Natural killer cell (primary cell): Measurements from ENCODE around the gene GART. TPM values are rescaled to one million over a fixed set of nuclear protein-coding genes. Genes with fewer than 3 reads are reported as not detected.
A peak's percentile ranks its signal among the peaks of the same experiment; 100 is the strongest.

Experiments
- ATAC-seq, 3 donors: fragments of 150-1000 bp in 2 of 3; fragments of 200-7000 bp in 1 of 3; cut with Tn5 transposase; 1 replicate in 1 of 3; 2 replicates in 2 of 3; pipeline ENCODE4 v1.10.0; 2021; ENCODE audit warnings: mild to moderate bottlenecking in 2 of 3, moderate library complexity in 2 of 3
- DNase-seq, 2 donors: peaks; one replicate each; pipeline versions ENCODE4 v3.0.0 to v3.0.0-alpha.2; 2013 to 2021; ENCODE audit warnings: mixed read lengths in 1 of 2
- H3K27ac ChIP-seq: one replicate; pipeline ENCODE4 v1.5.1; 2013; ENCODE audit warnings: mild to moderate bottlenecking, low read length
- H3K27me3 ChIP-seq: one replicate; pipeline ENCODE4 v1.6.1; 2013; ENCODE audit warnings: low read length; ENCODE audit not compliant: control insufficient read depth, insufficient read depth
- H3K36me3 ChIP-seq: one replicate; pipeline ENCODE4 v1.6.1; 2013; ENCODE audit warnings: low read length; ENCODE audit not compliant: control insufficient read depth, insufficient read depth
- H3K4me1 ChIP-seq: one replicate; pipeline ENCODE4 v1.6.1; 2013; ENCODE audit warnings: low read length; ENCODE audit not compliant: control insufficient read depth, insufficient read depth
- H3K4me3 ChIP-seq: one replicate; pipeline ENCODE4 v1.5.1; 2013; ENCODE audit warnings: low read length
- H3K9me3 ChIP-seq: one replicate; pipeline ENCODE4 v1.6.1; 2013; ENCODE audit warnings: low read length; ENCODE audit not compliant: control insufficient read depth, insufficient read depth
- H3K27ac Mint-ChIP-seq, 2 donors: one replicate each; pipeline ENCODE4 v1.8.0; 2022; ENCODE audit warnings: mild to moderate bottlenecking in 2 of 2, mixed read lengths in 2 of 2, moderate library complexity in 1 of 2
- H3K27me3 Mint-ChIP-seq, 2 donors: one replicate each; pipeline ENCODE4 v1.8.0; 2022; ENCODE audit warnings: low read depth in 2 of 2, mixed read lengths in 2 of 2
- H3K36me3 Mint-ChIP-seq: one replicate; pipeline ENCODE4 v1.8.0; 2022; ENCODE audit warnings: mixed read lengths
- H3K4me1 Mint-ChIP-seq, 2 donors: one replicate each; pipeline ENCODE4 v1.8.0; 2022; ENCODE audit warnings: mixed read lengths in 2 of 2
- H3K4me3 Mint-ChIP-seq: one replicate; pipeline ENCODE4 v1.8.0; 2022; ENCODE audit warnings: mild to moderate bottlenecking, moderate library complexity, mixed read lengths
- H3K9me3 Mint-ChIP-seq, 2 donors: one replicate each; pipeline ENCODE4 v1.8.0; 2022; ENCODE audit warnings: mixed read lengths in 2 of 2
- CTCF ChIP-seq: fragments of 200-600 bp; IDR thresholded peaks from one replicate; pipeline ENCODE4 v1.8.0; 2022; ENCODE audit warnings: antibody characterized with exemption
- WGBS: methylation state at CpG from one replicate; pipeline ENCODE4 v1.1.7; 2013; ENCODE audit warnings: missing lambda C conversion rate; ENCODE audit not compliant: insufficient coverage; 5-methylcytosine and 5-hydroxymethylcytosine counted together
- intact Hi-C: fragments of 100-400 bp; cut with micrococcal nuclease; formaldehyde crosslinking; loops from one replicate; pipeline ENCODE4 v1.14.2; 2022
- total RNA-seq, 4 donors: library from RNA; stranded (reverse); fragments of 120-200 nt in 1 of 4; gene quantifications; one replicate each; pipeline versions ENCODE4 v1.2.3 to v1.2.4, GENCODE V29; 2013 to 2022

Gene GART
- total RNA-seq, 3 donors from 2014 or later (not counting 1 experiment from before 2014, with no cell fraction given): 33.4 to 53.1 (median 34.6) TPM

DNA sequence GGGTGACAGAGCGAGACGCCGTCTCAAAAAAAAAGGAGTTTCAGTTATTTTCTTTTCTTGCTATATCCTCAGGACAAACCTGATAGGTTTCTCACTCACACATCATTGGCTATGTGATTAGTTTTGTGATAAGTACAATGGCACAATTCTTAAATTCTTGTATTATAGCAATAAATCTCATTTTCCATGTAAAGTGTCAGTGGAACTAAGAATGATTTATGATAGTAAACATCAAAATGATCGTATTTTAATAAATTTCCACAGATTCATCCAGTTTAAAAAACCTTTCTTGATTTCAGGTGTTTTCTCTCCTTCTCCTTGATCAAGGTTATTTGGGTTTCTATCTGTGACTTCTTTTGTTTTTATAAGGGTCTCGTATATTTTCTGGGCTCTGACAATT is 53.9 kb downstream of the GART start:
- Mint-ChIP-seq H3K9me3 (no peaks in the 10 kb centered on the region), H3K4me1 (peaks cover 14% of the 10 kb centered on the region in 2 donors), H3K4me3 (no peak overlapping the region), H3K27ac (no peak overlapping the region), H3K27me3 (no peaks in the 10 kb centered on the region), H3K36me3 (no peaks in the 10 kb centered on the region)
- H3K4me1 ChIP-seq: peaks cover 8% of the 10 kb centered on the region
- no peaks in the 10 kb centered on the region for H3K27me3 ChIP-seq
- intact Hi-C loops: no loop called here
- H3K4me3 ChIP-seq: no peak overlapping the region
- H3K36me3 ChIP-seq: no peaks in the 10 kb centered on the region
- TF ChIP-seq CTCF: no peak
- ATAC-seq (no peak), DNase-seq (no peak)
- H3K27ac ChIP-seq: no peak overlapping the region
- 97% methylated on average over 4 of the region's 5 CpGs for WGBS
- H3K9me3 ChIP-seq: no peaks in the 10 kb centered on the region

DNA sequence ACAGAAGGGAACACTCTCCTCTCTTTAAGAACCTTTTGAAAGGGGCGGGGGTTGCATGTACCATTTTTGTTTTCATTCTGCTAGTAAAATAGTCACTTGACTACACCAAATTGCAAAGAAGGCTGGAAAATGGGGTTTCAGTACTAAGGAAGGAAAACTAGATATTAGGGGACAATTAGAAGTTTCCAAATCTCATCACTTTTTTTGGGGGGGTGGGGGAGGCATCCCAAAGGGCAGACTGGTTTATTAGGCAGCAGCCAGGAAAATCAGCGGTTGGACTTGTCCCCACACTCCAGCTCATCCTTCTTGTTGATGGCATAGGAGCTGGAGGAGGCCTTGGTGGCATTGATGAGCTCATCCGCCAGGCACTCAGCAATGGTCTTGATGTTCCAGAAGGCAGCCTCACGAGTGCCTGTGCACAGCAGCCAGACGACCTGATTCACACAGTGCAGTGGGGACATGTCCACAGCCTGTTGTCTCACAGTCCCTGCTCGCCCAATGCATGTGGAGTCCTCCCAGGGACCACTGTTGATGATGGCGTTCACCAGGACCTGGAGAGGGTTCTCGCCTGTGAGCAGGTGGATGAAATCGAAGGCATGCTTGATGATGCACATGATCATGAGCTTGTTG is 60.5 kb downstream of the GART start:
- intact Hi-C loops: loop anchor here (5.0 kb wide), 1 partner anchor 106 kb away; the partner anchor contains the start of gene DONSON
- TF ChIP-seq CTCF: no peak
- Histone ChIP-seq H3K27me3 (no peaks in the 10 kb centered on the region), H3K4me1 (peaks cover 17% of the 10 kb centered on the region), H3K9me3 (no peaks in the 10 kb centered on the region), H3K27ac (no peak overlapping the region), H3K36me3 (no peaks in the 10 kb centered on the region), H3K4me3 (no peak overlapping the region)
- Mint-ChIP-seq H3K27me3 (no peaks in the 10 kb centered on the region), H3K4me3 (peak overlapping the region; percentile 94), H3K36me3 (no peaks in the 10 kb centered on the region), H3K4me1 (peaks cover 8 to 15% of the 10 kb centered on the region in 2 donors), H3K27ac (no peak overlapping the region), H3K9me3 (no peaks in the 10 kb centered on the region)
- WGBS: 94% methylated on average over 9 of the region's 9 CpGs
- DNase-seq (no peak), ATAC-seq (no peak)

GRCh38 chr21:33480481-33481103 is 61.3 kb downstream of the GART start:
- Mint-ChIP-seq H3K4me1 (peaks cover 8 to 15% of the 10 kb centered on the region in 2 donors), H3K9me3 (no peaks in the 10 kb centered on the region), H3K36me3 (no peaks in the 10 kb centered on the region), H3K27ac (peak overlapping the region; percentile 83 to 85), H3K27me3 (no peaks in the 10 kb centered on the region), H3K4me3 (peak overlapping the region; percentile 94)
- WGBS: 43% methylated on average over 14 of the region's 17 CpGs
- TF ChIP-seq CTCF: peak; percentile 3
- peak overlapping the region; percentile 93 for H3K4me3 ChIP-seq
- H3K9me3 ChIP-seq: no peaks in the 10 kb centered on the region
- no peaks in the 10 kb centered on the region for H3K36me3 ChIP-seq
- ATAC-seq (no peak), DNase-seq (no peak)
- H3K4me1 ChIP-seq: peaks cover 17% of the 10 kb centered on the region
- H3K27me3 ChIP-seq: no peaks in the 10 kb centered on the region
- intact Hi-C loops: loop anchor here (1.0 to 5.0 kb wide), 3 partner anchors 11 to 125 kb away; partner anchors contain the start of genes DNAJC28 and DONSON
- H3K27ac ChIP-seq: peak overlapping the region; percentile 83
